Measurements from ENCODE around the gene RFX7. TPM values are rescaled to one million over a fixed set of nuclear protein-coding genes. Genes with fewer than 3 reads are reported as not detected.
A peak's percentile ranks its signal among the peaks of the same experiment; 100 is the strongest.

Gene RFX7
- total RNA-seq, 1 donor from 2014 or later = 4.2 TPM

- no peak for DNase-seq (ENCODE audit: low read depth, low spot score)
These were observed 115.6 kb downstream of the RFX7 start for GRCh38 chr15:56128081-56128480.

DNA sequence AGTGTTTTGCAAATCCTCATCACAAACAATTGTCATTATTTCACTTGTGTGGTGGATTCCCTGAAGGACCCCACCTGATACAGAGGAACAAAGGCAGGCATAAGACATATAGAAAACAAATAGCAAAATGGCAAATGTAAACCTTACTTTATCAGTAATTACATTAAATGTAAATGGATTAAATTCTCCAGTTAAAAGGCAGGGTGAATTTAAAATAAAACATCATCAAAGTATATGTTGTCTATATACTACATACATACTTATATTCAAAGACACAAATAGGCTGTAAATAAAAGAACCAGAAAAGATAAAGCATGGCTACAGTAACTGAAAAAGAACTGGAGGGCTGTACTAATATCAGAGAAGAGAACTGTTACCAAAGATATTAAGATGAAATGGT is 117.3 kb downstream of the RFX7 start:
- no peak for DNase-seq (ENCODE audit: low read depth, low spot score)

GRCh38 chr15:56124391-56124790 is 119.3 kb downstream of the RFX7 start:
- DNase-seq (ENCODE audit: low read depth, low spot score) = no peak

GRCh38 chr15:56105855-56106254 is 137.8 kb downstream of the RFX7 start:
- DNase-seq (ENCODE audit: low read depth, low spot score) = no peak

DNA sequence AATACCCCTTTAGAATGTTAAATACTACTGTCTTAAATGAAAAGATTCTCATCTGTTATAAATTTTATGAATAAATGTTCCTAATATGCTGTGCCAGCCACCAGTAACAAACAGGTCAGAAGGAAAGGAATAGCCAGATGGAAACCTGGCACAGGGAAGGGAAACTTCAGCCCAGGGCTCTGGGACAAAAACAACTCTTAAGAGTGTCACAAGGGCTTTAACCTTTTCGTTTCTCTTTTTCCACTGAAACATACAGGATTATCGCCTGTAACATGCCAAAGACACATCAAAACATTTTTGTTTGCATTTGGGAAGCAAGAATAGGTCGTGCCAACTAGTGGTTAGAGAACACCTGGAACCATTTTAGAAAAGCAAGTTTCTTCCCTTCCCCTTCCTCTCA is 141.2 kb downstream of the RFX7 start:
- DNase-seq (ENCODE audit: low read depth, low spot score) = no peak

DNA sequence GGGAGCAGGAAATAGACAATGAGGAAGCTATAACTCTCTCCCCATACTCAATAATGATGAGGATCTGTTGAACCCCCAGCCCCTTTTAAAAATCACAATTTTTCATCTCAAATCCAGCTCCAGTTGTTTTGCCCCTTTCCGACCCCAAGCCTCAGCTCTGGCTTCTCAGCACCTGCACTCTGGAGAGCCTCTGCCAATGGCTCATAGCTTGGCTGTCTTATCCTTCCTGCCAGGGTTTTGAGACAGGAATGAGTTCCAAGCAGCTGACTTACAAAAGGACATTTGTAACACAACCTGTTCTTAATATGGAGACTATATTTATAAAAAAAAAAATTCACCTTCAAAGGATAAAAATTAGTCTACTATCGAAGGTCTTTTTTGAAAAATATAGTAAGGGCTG is 144.4 kb downstream of the RFX7 start:
- no peak for DNase-seq (ENCODE audit: low read depth, low spot score)

DNA sequence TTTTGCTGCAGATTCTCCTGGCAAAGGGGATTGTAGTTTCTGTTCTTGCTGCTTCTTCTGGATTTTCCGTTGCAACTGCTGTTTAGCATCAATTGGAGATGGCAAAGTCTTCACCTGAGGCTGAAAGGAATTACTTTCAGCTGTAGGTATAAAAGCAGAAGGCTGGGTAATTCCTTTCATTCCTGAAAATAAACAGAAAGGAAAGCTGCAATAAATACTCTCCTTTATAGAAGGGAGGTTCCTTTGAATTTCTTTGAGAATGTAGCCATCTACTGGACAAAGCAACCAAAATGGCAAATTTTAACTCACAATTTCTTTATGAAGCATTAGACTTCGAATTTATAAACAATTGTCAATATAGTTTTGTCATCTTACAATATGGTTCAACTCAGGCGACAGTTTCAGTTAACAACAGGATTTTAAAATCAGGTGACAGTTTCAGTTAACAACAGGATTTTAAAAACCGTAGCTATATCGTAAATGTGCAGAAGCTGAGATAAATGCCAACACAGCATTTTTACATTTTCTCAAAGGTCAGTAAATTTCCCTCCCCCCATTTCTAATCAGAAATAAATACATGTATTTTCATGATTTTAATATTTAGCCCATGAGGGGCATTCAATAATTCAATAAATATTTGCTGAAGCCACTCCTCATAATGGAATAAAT is 145.3 kb downstream of the RFX7 start:
- no peak for DNase-seq (ENCODE audit: low read depth, low spot score)

DNA sequence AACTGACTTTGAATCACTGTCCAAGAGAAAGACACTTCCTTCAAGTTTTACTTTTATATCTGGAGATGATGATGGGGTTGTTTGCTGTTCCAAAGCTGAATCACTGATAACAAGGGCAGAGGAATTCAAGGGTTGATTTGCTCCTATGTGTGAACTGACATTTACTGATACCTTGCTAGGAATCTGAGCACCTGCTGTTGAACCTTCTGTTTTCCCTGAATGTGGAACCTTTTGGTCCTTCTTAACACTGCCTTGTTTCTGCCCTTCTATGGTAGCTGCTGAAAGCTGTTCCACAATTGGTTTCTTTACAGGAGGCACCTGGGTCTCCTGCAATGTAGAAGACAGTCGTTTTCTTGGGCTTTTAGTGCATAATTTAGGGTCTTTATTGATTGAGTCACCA is 148.3 kb downstream of the RFX7 start:
- DNase-seq (ENCODE audit: low read depth, low spot score) = no peak

GRCh38 chr15:56094171-56094570 is 149.5 kb downstream of the RFX7 start:
- DNase-seq (ENCODE audit: low read depth, low spot score) = no peak

DNA sequence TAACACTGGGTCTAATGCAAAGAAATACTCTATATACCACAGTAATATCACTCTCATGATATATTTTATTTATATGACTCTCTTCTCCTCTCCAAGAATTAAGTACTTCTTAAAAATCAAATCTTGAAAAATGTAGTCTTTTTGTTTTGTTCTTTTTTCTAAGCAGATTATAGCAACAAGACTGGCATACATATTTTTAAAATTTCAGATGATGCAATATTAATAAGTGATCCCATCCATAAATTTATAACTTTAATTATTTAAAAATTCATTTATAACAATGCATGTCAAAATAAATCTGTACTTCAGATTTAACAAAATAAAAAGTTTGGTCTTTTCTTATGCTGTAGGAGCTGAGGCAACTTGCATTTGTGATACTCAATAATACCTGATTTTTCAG is 155.3 kb downstream of the RFX7 start:
- DNase-seq (ENCODE audit: low read depth, low spot score) = no peak

- no peak for DNase-seq (ENCODE audit: low read depth, low spot score)
These were observed 157.1 kb downstream of the RFX7 start for GRCh38 chr15:56086566-56086965.

- DNase-seq (ENCODE audit: low read depth, low spot score) = no peak
These were observed 161.4 kb downstream of the RFX7 start for GRCh38 chr15:56082263-56082761.

GRCh38 chr15:56077081-56077480 is 166.6 kb downstream of the RFX7 start:
- no peak for DNase-seq (ENCODE audit: low read depth, low spot score)

DNA sequence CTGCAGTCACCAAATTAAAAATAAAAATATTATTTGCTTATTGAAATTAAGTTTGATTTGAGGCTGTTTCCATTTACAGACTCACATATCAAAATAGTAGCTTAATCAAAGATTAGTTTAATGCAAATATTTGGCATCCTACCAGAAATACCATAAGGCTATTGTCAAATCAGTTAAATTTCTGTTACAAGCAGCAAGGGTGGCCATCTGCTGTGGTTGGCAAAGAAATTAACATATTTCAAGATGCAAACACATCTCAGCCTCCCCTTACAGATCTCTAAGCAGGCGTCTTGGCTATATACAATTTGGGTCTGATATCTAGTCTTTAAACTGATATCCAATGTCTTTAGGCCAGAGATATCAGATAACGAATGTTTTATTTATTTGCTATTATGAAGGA is 167.0 kb downstream of the RFX7 start:
- no peak for DNase-seq (ENCODE audit: low read depth, low spot score)

DNA sequence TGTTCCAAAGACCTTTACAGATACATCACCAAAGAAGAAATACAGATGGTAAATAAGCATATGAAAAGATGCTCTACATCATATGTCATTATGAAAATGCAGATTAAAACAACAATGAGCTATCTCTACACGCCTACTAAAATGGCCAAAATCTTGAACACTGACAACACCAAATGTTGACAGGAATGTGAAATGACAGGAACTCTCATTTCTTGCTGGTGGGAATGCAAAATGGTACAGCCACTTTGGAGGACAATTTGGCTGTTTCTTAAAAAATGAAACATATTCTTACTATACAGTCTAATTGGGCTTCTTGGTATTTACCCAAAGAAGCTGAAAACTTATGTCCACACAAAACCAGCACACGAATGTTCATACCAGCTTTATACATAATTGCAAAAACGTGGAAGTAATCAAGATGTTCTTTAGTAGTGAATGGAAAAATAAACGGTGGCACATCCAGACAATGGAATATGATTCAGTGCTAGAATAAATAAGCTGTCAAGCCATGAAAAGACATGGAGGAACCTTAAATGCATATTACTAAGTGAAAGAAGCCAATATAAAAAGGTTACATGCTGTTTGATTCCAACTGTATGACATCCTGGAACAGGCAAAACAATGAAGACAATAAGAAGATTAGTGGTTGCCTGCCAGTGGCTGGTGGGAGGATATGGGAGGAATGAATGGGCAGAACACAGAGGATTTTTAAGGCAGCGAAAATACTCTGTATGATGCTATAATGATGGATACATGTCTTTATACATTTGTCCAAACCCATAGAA is 169.0 kb downstream of the RFX7 start:
- DNase-seq (ENCODE audit: low read depth, low spot score) = no peak

- DNase-seq (ENCODE audit: low read depth, low spot score) = no peak
These were observed 179.5 kb downstream of the RFX7 start for GRCh38 chr15:56064152-56064551.

DNA sequence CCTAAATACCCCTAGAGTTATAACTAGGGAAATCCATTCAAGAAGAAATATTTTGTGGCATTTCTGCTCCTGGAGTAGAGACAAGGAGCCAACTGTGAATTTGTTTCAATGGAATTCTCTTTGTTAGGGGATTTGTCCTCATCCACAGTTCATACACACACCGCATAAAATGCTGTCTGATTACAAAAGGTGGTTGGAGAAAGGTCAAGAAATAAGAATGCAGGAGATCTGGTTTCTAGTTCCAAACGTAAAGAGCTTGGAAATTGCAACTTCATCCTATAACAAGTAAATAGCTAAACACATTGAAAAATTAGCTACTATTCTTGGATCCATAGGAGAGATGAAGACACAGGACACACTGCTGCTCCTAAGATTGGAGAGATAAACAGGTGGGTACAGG is 184.0 kb downstream of the RFX7 start:
- DNase-seq (ENCODE audit: low read depth, low spot score) = no peak

DNA sequence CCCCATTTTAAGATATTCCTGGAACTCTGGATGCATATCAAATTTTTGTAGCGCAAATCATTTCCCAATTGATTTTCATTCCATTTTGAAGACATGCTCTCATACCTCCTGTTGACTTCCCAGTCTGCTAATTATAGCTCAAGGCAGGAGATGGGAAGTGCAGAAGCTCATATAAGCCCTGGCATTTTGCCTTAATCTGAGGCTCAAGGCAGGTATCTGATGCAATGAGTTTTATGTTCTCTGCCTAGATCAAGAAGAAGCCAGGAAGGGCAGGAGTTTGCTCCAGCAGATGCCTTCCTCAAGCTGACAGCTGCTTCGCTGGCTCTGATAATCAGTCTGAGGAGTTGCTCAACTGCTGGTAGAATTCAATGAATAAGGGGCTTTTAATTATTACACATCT is 184.7 kb downstream of the RFX7 start:
- DNase-seq (ENCODE audit: low read depth, low spot score) = no peak

GRCh38 chr15:56056626-56057025 is 187.1 kb downstream of the RFX7 start:
- DNase-seq (ENCODE audit: low read depth, low spot score) = no peak

DNA sequence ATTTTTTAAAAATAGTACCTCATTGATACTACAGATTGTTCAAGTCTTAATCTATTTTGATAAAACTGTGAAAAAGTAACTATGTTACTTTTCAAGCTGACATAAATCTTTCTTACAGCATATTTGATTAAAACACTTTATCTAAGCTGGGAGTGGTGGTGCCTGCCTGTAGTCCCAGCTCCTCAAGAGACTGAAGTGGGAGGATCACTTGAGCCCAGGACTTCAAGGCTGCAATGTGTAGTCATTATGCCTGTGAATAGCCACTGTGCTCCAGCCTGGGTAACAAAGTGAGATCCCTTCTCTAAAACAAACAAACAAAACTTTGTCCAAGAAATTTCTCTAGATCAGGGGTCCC is 190.7 kb downstream of the RFX7 start:
- no peak for DNase-seq (ENCODE audit: low read depth, low spot score)

DNA sequence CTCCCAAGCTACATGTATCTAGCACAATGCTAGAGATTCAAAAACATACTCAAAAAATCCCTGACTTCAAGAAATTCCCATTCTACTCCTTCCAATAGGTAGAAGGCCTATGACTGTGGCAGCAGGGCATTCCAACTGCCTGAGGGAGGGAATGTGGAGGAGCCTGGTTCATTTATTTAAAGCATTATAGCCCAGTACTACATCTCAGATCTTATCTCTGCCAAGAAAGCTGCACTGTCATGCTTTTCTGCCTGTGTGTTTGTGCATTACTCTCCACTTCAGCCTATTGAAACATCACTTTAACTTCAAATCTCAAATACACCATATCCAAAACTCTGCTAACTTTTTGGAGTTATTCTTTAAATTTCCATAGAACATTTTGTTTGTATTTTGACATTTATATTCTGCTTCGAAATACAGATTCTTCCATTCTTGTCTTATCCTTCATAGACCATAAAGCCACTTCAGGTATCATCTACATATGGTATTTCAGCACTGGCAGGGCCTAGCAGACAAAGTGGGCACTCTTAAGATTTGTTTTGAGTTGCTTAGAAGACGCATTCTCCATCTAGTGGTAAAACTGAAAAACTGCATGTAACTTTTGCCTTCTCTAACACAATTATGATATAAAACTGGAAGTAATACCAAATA is 191.2 kb downstream of the RFX7 start:
- peak; percentile 27 for DNase-seq (ENCODE audit: low read depth, low spot score)

DNA sequence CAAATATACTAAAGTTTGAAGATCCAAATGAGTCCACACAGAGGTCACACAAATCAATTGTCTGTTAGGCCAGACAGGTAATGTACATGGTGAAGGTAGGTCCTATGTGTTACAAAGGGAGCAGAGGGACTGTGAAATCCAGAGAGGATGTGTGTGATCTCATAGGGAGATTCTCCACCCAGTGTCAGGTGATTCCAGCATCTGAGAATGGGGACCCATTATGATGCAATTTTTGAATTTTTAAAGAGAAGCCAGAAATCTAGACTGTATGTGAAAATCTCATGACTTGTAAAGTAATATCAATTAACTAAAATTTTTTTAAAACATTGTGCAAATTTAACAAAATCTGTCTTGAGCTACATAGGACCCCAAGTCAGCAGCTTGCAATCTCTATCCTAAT is 192.0 kb downstream of the RFX7 start:
- DNase-seq (ENCODE audit: low read depth, low spot score) = no peak

- DNase-seq (ENCODE audit: low read depth, low spot score) = no peak
These were observed 194.1 kb downstream of the RFX7 start for GRCh38 chr15:56049577-56049976.

Data from pulmonary artery endothelial cell (primary cell).